ENCODE data around the gene GRAMD1C.

The GRAMD1C gene

GRCh38 chr3:113834983-113835382 lies 3.6 kb upstream of the GRAMD1C start:
- TF ChIP-seq YY1 (IDR thresholded peaks at IDR 0.05; ENCODE audit: low read depth): no peak
- TF ChIP-seq MAX (IDR thresholded peaks at IDR 0.05): no peak
- TF ChIP-seq ZBTB7A (IDR thresholded peaks at IDR 0.05; ENCODE audit: low read depth): no peak
- TF ChIP-seq EGR1 (IDR thresholded peaks at IDR 0.05): no peak
- no peak for TF ChIP-seq TEAD4 (IDR thresholded peaks at IDR 0.05)
- TF ChIP-seq NFIC (IDR thresholded peaks at IDR 0.05): no peak
- no peak for TF ChIP-seq CEBPB (IDR thresholded peaks at IDR 0.05)
- TF ChIP-seq TCF12 (IDR thresholded peaks at IDR 0.05; ENCODE audit: low read depth): no peak
- no peak for TF ChIP-seq EP300 (IDR thresholded peaks at IDR 0.05; ENCODE audit: borderline replicate concordance)
- TF ChIP-seq, protein P1, sequence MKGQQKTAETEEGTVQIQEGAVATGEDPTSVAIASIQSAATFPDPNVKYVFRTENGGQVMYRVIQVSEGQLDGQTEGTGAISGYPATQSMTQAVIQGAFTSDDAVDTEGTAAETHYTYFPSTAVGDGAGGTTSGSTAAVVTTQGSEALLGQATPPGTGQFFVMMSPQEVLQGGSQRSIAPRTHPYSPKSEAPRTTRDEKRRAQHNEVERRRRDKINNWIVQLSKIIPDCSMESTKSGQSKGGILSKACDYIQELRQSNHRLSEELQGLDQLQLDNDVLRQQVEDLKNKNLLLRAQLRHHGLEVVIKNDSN (IDR thresholded peaks at IDR 0.05): no peak
- TF ChIP-seq, protein P2, sequence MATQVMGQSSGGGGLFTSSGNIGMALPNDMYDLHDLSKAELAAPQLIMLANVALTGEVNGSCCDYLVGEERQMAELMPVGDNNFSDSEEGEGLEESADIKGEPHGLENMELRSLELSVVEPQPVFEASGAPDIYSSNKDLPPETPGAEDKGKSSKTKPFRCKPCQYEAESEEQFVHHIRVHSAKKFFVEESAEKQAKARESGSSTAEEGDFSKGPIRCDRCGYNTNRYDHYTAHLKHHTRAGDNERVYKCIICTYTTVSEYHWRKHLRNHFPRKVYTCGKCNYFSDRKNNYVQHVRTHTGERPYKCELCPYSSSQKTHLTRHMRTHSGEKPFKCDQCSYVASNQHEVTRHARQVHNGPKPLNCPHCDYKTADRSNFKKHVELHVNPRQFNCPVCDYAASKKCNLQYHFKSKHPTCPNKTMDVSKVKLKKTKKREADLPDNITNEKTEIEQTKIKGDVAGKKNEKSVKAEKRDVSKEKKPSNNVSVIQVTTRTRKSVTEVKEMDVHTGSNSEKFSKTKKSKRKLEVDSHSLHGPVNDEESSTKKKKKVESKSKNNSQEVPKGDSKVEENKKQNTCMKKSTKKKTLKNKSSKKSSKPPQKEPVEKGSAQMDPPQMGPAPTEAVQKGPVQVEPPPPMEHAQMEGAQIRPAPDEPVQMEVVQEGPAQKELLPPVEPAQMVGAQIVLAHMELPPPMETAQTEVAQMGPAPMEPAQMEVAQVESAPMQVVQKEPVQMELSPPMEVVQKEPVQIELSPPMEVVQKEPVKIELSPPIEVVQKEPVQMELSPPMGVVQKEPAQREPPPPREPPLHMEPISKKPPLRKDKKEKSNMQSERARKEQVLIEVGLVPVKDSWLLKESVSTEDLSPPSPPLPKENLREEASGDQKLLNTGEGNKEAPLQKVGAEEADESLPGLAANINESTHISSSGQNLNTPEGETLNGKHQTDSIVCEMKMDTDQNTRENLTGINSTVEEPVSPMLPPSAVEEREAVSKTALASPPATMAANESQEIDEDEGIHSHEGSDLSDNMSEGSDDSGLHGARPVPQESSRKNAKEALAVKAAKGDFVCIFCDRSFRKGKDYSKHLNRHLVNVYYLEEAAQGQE (IDR thresholded peaks at IDR 0.05; ENCODE audit: low read depth): no peak
- TF ChIP-seq CREB1 (IDR thresholded peaks at IDR 0.05; ENCODE audit: low read depth): no peak
- no peak for TF ChIP-seq TAF1 (IDR thresholded peaks at IDR 0.05; ENCODE audit: low read depth)
- TF ChIP-seq RAD21 (IDR thresholded peaks at IDR 0.05; ENCODE audit: low read depth): no peak
- no peak for TF ChIP-seq FOXM1 (IDR thresholded peaks at IDR 0.05; ENCODE audit: borderline replicate concordance, low read depth)

DNA sequence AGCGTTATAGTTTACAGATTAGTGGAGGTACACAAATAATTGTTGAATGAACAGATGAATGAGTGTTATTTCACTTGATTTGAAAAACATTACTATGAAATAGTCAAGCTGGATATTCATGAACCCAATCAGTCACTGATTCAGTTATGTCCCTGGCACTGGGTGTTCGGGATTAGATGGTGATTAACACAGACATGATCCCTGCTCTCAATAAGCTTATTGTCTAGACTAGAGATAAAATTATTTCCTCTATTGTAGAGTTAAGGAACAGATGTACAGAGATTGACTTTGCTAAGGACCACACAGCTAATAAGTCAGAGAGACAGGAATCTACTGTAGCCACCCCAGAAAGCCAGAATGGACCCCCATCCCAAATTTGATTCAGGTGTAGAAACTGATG lies 963 bp downstream of the GRAMD1C start:
- TF ChIP-seq EGR1 (IDR thresholded peaks at IDR 0.05) (no peak), TEAD4 (IDR thresholded peaks at IDR 0.05) (no peak), YY1 (IDR thresholded peaks at IDR 0.05; ENCODE audit: low read depth) (no peak), ZBTB7A (IDR thresholded peaks at IDR 0.05; ENCODE audit: low read depth) (no peak)
- TF ChIP-seq, protein P1 (IDR thresholded peaks at IDR 0.05): no peak

DNA sequence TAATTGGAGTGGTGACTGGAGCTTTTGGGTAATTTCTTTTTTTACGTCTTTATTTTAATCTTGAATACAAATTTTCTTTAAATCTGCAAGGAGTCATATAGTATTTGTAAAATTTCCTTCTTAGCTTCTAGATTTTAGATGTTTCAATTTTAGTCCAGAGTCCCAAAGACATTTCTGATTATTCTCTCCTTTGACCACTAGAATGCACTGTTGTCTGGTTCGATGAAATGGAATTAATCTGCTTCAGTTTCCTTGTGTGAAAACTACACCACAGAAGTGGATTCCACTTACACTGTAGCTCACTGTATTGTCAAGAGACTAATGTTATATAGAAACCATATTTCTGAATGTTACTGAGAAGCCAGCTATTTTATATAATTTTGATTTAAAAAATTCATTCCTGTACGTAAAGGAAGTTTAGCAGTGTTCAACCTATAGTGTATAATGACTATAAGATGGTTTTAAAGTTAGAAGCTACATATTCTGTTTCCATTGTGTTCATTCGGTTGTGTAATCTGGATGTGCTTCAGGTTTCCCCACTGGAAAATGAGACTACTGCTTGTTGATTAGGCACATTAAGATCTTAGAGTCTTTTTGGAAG lies 6.1 kb downstream of the GRAMD1C start:
- 0 out of 2 replicates have a peak, but pooled peaks have one; percentile 19 for TF ChIP-seq CEBPB (IDR thresholded peaks at IDR 0.05)
- TF ChIP-seq CREB1 (IDR thresholded peaks at IDR 0.05; ENCODE audit: low read depth): no peak
- TF ChIP-seq RAD21 (IDR thresholded peaks at IDR 0.05; ENCODE audit: low read depth): peak; percentile 69

- TF ChIP-seq EGR1 (IDR thresholded peaks at IDR 0.05): no peak
- no peak for TF ChIP-seq FOXM1 (IDR thresholded peaks at IDR 0.05; ENCODE audit: borderline replicate concordance, low read depth)
- TF ChIP-seq NFIC (IDR thresholded peaks at IDR 0.05): no peak
- no peak for TF ChIP-seq TCF12 (IDR thresholded peaks at IDR 0.05; ENCODE audit: low read depth)
- no peak for TF ChIP-seq YY1 (IDR thresholded peaks at IDR 0.05; ENCODE audit: low read depth)
- no peak for TF ChIP-seq MAX (IDR thresholded peaks at IDR 0.05)
- TF ChIP-seq EP300 (IDR thresholded peaks at IDR 0.05; ENCODE audit: borderline replicate concordance): no peak
- no peak for TF ChIP-seq TAF1 (IDR thresholded peaks at IDR 0.05; ENCODE audit: low read depth)
Measured at GRCh38 chr3:113847247-113847646, 8.7 kb downstream of the GRAMD1C start.

- TF ChIP-seq TAF1 (IDR thresholded peaks at IDR 0.05; ENCODE audit: low read depth) (no peak), CEBPB (IDR thresholded peaks at IDR 0.05) (peak; percentile 96), TEAD4 (IDR thresholded peaks at IDR 0.05) (0 out of 2 replicates have a peak, but pooled peaks have one; percentile 20), EGR1 (IDR thresholded peaks at IDR 0.05) (no peak), RAD21 (IDR thresholded peaks at IDR 0.05; ENCODE audit: low read depth) (no peak)
- TF ChIP-seq, protein P1 (IDR thresholded peaks at IDR 0.05): no peak
Measured at GRCh38 chr3:113847664-113848461, 9.3 kb downstream of the GRAMD1C start.

GRCh38 chr3:113852506-113852905 lies 13.9 kb downstream of the GRAMD1C start:
- no peak for TF ChIP-seq TCF12 (IDR thresholded peaks at IDR 0.05; ENCODE audit: low read depth)

DNA sequence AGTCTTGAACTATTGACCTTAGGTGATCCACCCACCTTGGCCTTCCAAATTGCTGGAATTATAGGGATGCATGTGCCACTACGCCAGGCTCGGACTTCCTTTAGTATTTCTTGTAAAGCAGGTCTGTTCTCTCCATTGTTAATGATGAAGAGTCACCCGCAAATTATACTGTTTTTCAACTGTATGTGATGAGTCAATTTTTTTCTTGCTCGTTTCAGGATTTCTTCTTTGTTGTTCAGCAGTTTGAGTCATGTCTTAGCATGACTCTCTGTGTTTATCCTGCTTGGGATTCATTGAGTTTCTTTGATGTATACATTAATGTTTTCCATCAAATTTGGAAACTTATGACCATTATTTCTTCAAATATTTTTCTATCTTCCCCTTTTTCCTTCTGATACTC lies 28.9 kb downstream of the GRAMD1C start:
- TF ChIP-seq FOXM1 (IDR thresholded peaks at IDR 0.05; ENCODE audit: borderline replicate concordance, low read depth) (no peak), TAF1 (IDR thresholded peaks at IDR 0.05; ENCODE audit: low read depth) (no peak), MAX (IDR thresholded peaks at IDR 0.05) (no peak), NFIC (IDR thresholded peaks at IDR 0.05) (no peak), ZBTB7A (IDR thresholded peaks at IDR 0.05; ENCODE audit: low read depth) (no peak)

All from Ishikawa (cell line).